Measurements from ENCODE around the gene DLGAP4.

Gene DLGAP4

GRCh38 chr20:36391955-36392354, 85.8 kb downstream of the DLGAP4 start:
- no peaks in the 10 kb centered on the region for H3K36me3 ChIP-seq (ENCODE audit: control insufficient read depth in 1 of 2, insufficient read depth in 2 of 2, low read depth in 1 of 2, low read length in 2 of 2)
- no peak overlapping the region for H3K18ac ChIP-seq (ENCODE audit: low read depth in 1 of 2, low read length in 2 of 2)
- H3K4ac ChIP-seq (ENCODE audit: low read depth in 1 of 2, low read length in 2 of 2): no peak overlapping the region
- no peaks in the 10 kb centered on the region for H3K79me1 ChIP-seq (replicated peaks; ENCODE audit: low read length, poor library complexity, severe bottlenecking)
- no peak overlapping the region for H3K9ac ChIP-seq (ENCODE audit: low read length)
- H2BK15ac ChIP-seq (ENCODE audit: low read depth, poor library complexity, severe bottlenecking): no peak overlapping the region
- 49% methylated on average over 5 of the region's 5 CpGs for WGBS
- H3K14ac ChIP-seq (ENCODE audit: low read length in 2 of 2): no peak overlapping the region
- no peaks in the 10 kb centered on the region for H3K9me3 ChIP-seq (ENCODE audit: control insufficient read depth, low read length)
- H4K8ac ChIP-seq (ENCODE audit: low read length): no peak overlapping the region
- no peak overlapping the region for H3K23ac ChIP-seq (ENCODE audit: low read length in 2 of 2)
- no peak overlapping the region for H2AFZ ChIP-seq (ENCODE audit: low read depth, low read length)
- H4K91ac ChIP-seq (ENCODE audit: low read length): no peak overlapping the region
- peaks cover 2% of the 10 kb centered on the region for H3K4me1 ChIP-seq (ENCODE audit: control insufficient read depth, insufficient read depth, low read depth, low read length)
- H2AK5ac ChIP-seq (ENCODE audit: low read length, severe bottlenecking): no peak overlapping the region
- no peak overlapping the region for H3K4me2 ChIP-seq (ENCODE audit: low read length, poor library complexity, severe bottlenecking)
- no peak overlapping the region for H2BK5ac ChIP-seq (ENCODE audit: low read depth, low read length, poor library complexity, severe bottlenecking)
- H2BK120ac ChIP-seq (ENCODE audit: low read depth, low read length): no peak overlapping the region
- peaks cover 52 to 73% of the 10 kb centered on the region in 2 experiments for H3K27me3 ChIP-seq (ENCODE audit: control insufficient read depth in 1 of 2, insufficient read depth in 1 of 2, low read length in 2 of 2)
- no peak overlapping the region for H2BK12ac ChIP-seq (ENCODE audit: low read length in 2 of 2)
- H3K27ac ChIP-seq (ENCODE audit: low read length, poor library complexity, severe bottlenecking): no peak overlapping the region
- no peak overlapping the region for H3K4me3 ChIP-seq (ENCODE audit: insufficient read depth in 1 of 2, low read depth in 1 of 2, low read length in 2 of 2)
- DNase-seq: no peak

DNA sequence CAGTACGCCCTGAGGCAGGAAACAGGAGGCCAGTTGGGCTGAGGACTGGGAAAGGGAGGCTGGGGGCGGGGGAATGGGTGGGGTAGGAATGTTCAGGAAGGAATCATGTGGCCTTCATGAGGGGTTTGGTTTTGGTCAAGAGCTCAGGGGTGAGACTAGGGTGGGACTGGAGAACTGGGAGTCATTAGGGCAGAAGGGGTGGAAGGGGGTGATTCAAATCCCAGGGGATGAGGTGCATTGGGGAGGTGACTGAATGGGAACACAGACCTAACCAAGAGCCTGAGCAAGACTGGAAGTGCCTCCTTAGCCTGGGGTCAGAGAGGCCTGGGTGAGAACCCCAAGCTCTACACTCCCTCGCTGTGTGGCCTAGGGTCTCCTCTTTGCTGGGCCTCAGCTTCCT, 86.8 kb downstream of the DLGAP4 start:
- Histone ChIP-seq H2AFZ (ENCODE audit: low read depth, low read length) (no peak overlapping the region), H3K9me3 (ENCODE audit: control insufficient read depth, low read length) (no peaks in the 10 kb centered on the region), H3K23ac (ENCODE audit: low read length in 2 of 2) (no peak overlapping the region), H3K27me3 (ENCODE audit: control insufficient read depth in 1 of 2, insufficient read depth in 1 of 2, low read length in 2 of 2) (peaks cover 50 to 73% of the 10 kb centered on the region in 2 experiments), H3K4ac (ENCODE audit: low read depth in 1 of 2, low read length in 2 of 2) (no peak overlapping the region), H4K91ac (ENCODE audit: low read length) (no peak overlapping the region), H2BK15ac (ENCODE audit: low read depth, poor library complexity, severe bottlenecking) (no peak overlapping the region), H2BK120ac (ENCODE audit: low read depth, low read length) (no peak overlapping the region), H3K79me1 (replicated peaks; ENCODE audit: low read length, poor library complexity, severe bottlenecking) (no peaks in the 10 kb centered on the region), H3K18ac (ENCODE audit: low read depth in 1 of 2, low read length in 2 of 2) (no peak overlapping the region), H3K4me1 (ENCODE audit: control insufficient read depth, insufficient read depth, low read depth, low read length) (peaks cover 2% of the 10 kb centered on the region), H2BK12ac (ENCODE audit: low read length in 2 of 2) (no peak overlapping the region), H4K8ac (ENCODE audit: low read length) (no peak overlapping the region), H2BK5ac (ENCODE audit: low read depth, low read length, poor library complexity, severe bottlenecking) (no peak overlapping the region), H3K36me3 (ENCODE audit: control insufficient read depth in 1 of 2, insufficient read depth in 2 of 2, low read depth in 1 of 2, low read length in 2 of 2) (no peaks in the 10 kb centered on the region), H3K4me2 (ENCODE audit: low read length, poor library complexity, severe bottlenecking) (no peak overlapping the region), H3K27ac (ENCODE audit: low read length, poor library complexity, severe bottlenecking) (no peak overlapping the region), H3K4me3 (ENCODE audit: insufficient read depth in 1 of 2, low read depth in 1 of 2, low read length in 2 of 2) (no peak overlapping the region), H3K9ac (ENCODE audit: low read length) (no peak overlapping the region), H3K14ac (ENCODE audit: low read length in 2 of 2) (no peak overlapping the region), H2AK5ac (ENCODE audit: low read length, severe bottlenecking) (no peak overlapping the region)
- no peak for DNase-seq
- 87% methylated on average over 3 of the region's 3 CpGs for WGBS

- H4K8ac ChIP-seq (ENCODE audit: low read length): no peak overlapping the region
- peaks cover 46 to 73% of the 10 kb centered on the region in 2 experiments for H3K27me3 ChIP-seq (ENCODE audit: control insufficient read depth in 1 of 2, insufficient read depth in 1 of 2, low read length in 2 of 2)
- no peak overlapping the region for H2BK5ac ChIP-seq (ENCODE audit: low read depth, low read length, poor library complexity, severe bottlenecking)
- H2AK5ac ChIP-seq (ENCODE audit: low read length, severe bottlenecking): no peak overlapping the region
- H3K18ac ChIP-seq (ENCODE audit: low read depth in 1 of 2, low read length in 2 of 2): no peak overlapping the region
- no peak overlapping the region for H3K23ac ChIP-seq (ENCODE audit: low read length in 2 of 2)
- WGBS: 73% methylated on average over 20 of the region's 20 CpGs
- no peak overlapping the region for H2BK15ac ChIP-seq (ENCODE audit: low read depth, poor library complexity, severe bottlenecking)
- H3K4me3 ChIP-seq (ENCODE audit: insufficient read depth in 1 of 2, low read depth in 1 of 2, low read length in 2 of 2): no peak overlapping the region
- no peak overlapping the region for H2BK12ac ChIP-seq (ENCODE audit: low read length in 2 of 2)
- no peak overlapping the region for H3K27ac ChIP-seq (ENCODE audit: low read length, poor library complexity, severe bottlenecking)
- no peaks in the 10 kb centered on the region for H3K36me3 ChIP-seq (ENCODE audit: control insufficient read depth in 1 of 2, insufficient read depth in 2 of 2, low read depth in 1 of 2, low read length in 2 of 2)
- no peak overlapping the region for H3K9ac ChIP-seq (ENCODE audit: low read length)
- no peaks in the 10 kb centered on the region for H3K9me3 ChIP-seq (ENCODE audit: control insufficient read depth, low read length)
- no peak overlapping the region for H4K91ac ChIP-seq (ENCODE audit: low read length)
- H3K79me1 ChIP-seq (replicated peaks; ENCODE audit: low read length, poor library complexity, severe bottlenecking): no peaks in the 10 kb centered on the region
- no peak overlapping the region for H2AFZ ChIP-seq (ENCODE audit: low read depth, low read length)
- H3K14ac ChIP-seq (ENCODE audit: low read length in 2 of 2): no peak overlapping the region
- H3K4ac ChIP-seq (ENCODE audit: low read depth in 1 of 2, low read length in 2 of 2): no peak overlapping the region
- H3K4me1 ChIP-seq (ENCODE audit: control insufficient read depth, insufficient read depth, low read depth, low read length): peaks cover 2% of the 10 kb centered on the region
- H3K4me2 ChIP-seq (ENCODE audit: low read length, poor library complexity, severe bottlenecking): no peak overlapping the region
- no peak overlapping the region for H2BK120ac ChIP-seq (ENCODE audit: low read depth, low read length)
- DNase-seq: no peak
Observed at GRCh38 chr20:36394340-36394965, 88.3 kb downstream of the DLGAP4 start.

DNA sequence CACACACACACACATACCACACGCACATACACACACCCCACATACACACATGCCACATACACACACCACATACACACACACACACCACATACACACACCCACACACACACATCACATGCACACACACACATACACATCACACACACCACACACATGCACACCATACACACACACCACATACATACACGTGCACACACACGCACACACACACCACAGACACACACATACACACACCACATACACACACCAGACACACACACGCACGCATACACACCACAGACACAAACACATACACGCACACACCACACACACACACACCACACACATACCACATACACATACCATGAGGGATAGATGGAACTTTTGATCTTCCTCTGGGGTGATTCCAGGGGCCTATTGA, 90.2 kb downstream of the DLGAP4 start:
- Histone ChIP-seq H2BK12ac (ENCODE audit: low read length in 2 of 2) (no peak overlapping the region), H3K23ac (ENCODE audit: low read length in 2 of 2) (no peak overlapping the region), H2BK5ac (ENCODE audit: low read depth, low read length, poor library complexity, severe bottlenecking) (no peak overlapping the region), H3K79me1 (replicated peaks; ENCODE audit: low read length, poor library complexity, severe bottlenecking) (no peaks in the 10 kb centered on the region), H3K4me3 (ENCODE audit: insufficient read depth in 1 of 2, low read depth in 1 of 2, low read length in 2 of 2) (no peak overlapping the region), H3K14ac (ENCODE audit: low read length in 2 of 2) (no peak overlapping the region), H3K18ac (ENCODE audit: low read depth in 1 of 2, low read length in 2 of 2) (no peak overlapping the region), H2AFZ (ENCODE audit: low read depth, low read length) (no peak overlapping the region), H3K4ac (ENCODE audit: low read depth in 1 of 2, low read length in 2 of 2) (no peak overlapping the region), H4K8ac (ENCODE audit: low read length) (no peak overlapping the region), H3K36me3 (ENCODE audit: control insufficient read depth in 1 of 2, insufficient read depth in 2 of 2, low read depth in 1 of 2, low read length in 2 of 2) (no peaks in the 10 kb centered on the region), H2BK15ac (ENCODE audit: low read depth, poor library complexity, severe bottlenecking) (no peak overlapping the region), H4K91ac (ENCODE audit: low read length) (no peak overlapping the region), H3K27ac (ENCODE audit: low read length, poor library complexity, severe bottlenecking) (no peak overlapping the region), H3K4me2 (ENCODE audit: low read length, poor library complexity, severe bottlenecking) (no peak overlapping the region), H2AK5ac (ENCODE audit: low read length, severe bottlenecking) (no peak overlapping the region), H3K9me3 (ENCODE audit: control insufficient read depth, low read length) (no peaks in the 10 kb centered on the region), H3K4me1 (ENCODE audit: control insufficient read depth, insufficient read depth, low read depth, low read length) (peaks cover 2% of the 10 kb centered on the region), H3K27me3 (ENCODE audit: control insufficient read depth in 1 of 2, insufficient read depth in 1 of 2, low read length in 2 of 2) (peaks cover 43 to 74% of the 10 kb centered on the region in 2 experiments), H2BK120ac (ENCODE audit: low read depth, low read length) (no peak overlapping the region), H3K9ac (ENCODE audit: low read length) (no peak overlapping the region)
- no peak for DNase-seq
- WGBS: 96% methylated on average over 6 of the region's 6 CpGs
